ENCODE measurements around the gene TTC28. TPM values are rescaled to one million over a fixed set of nuclear protein-coding genes. Genes with fewer than 3 reads are reported as not detected.

The TTC28 gene
- total RNA-seq, 1 donor from 2014 or later: 1.3 TPM

DNA sequence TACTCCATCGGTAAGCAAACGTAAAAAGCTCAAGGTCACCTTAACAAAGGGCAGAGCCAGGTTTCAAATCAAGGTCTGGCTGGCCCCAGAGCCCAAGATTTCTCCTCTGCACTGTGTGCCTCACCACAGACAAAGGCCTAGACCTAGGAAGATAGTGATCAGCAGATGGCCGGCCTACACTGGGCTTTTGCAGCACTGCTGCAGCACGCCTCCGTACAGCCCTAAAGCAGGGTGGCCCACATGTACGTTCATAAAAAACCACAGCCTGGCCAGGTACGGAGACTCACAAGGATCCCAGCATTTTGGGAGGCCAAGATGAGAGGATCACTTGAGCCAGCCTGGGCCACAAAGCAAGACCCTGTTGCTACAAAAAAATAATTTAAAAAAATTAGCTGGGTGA lies 654.3 kb downstream of the TTC28 start:
- DNase-seq (ENCODE audit: low read depth) (no peak), FAIRE-seq (no peak)
- H3K36me3 ChIP-seq (ENCODE audit: control insufficient read depth, insufficient read depth, low read length): no peaks in the 10 kb centered on the region
- no peak overlapping the region for H3K4me3 ChIP-seq (ENCODE audit: low read depth, low read length)
- H3K27me3 ChIP-seq (ENCODE audit: control insufficient read depth, insufficient read depth, low read length): no peaks in the 10 kb centered on the region
- TF ChIP-seq, protein P1, sequence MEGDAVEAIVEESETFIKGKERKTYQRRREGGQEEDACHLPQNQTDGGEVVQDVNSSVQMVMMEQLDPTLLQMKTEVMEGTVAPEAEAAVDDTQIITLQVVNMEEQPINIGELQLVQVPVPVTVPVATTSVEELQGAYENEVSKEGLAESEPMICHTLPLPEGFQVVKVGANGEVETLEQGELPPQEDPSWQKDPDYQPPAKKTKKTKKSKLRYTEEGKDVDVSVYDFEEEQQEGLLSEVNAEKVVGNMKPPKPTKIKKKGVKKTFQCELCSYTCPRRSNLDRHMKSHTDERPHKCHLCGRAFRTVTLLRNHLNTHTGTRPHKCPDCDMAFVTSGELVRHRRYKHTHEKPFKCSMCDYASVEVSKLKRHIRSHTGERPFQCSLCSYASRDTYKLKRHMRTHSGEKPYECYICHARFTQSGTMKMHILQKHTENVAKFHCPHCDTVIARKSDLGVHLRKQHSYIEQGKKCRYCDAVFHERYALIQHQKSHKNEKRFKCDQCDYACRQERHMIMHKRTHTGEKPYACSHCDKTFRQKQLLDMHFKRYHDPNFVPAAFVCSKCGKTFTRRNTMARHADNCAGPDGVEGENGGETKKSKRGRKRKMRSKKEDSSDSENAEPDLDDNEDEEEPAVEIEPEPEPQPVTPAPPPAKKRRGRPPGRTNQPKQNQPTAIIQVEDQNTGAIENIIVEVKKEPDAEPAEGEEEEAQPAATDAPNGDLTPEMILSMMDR (IDR thresholded peaks at IDR 0.05; ENCODE audit: insufficient read depth, low read length, severe bottlenecking): no peak

DNA sequence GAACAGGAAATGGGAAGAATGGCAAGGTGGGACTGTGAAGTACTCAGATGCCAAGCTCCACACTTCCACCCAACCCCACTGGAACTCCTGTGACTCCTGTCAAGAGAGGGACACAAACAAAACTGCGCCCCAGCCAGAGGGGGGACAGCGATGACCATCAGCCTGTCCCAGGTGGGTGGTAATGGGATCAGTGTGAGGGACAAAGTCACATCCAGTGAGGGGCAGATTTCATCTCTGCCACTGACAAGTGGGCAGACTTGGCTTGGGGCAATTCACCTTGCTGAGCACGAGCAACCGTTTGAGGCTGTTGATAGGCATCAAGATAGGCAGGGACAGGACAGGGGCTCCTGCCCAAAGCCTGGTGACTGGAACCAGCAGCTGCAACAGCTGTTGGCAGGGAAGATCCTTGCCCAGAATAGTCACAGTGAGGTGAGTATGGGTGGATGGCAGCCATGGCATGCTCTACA lies 655.2 kb downstream of the TTC28 start:
- DNase-seq (ENCODE audit: low read depth): no peak
- H3K36me3 ChIP-seq (ENCODE audit: control insufficient read depth, insufficient read depth, low read length): no peaks in the 10 kb centered on the region
- peak; percentile 75 for FAIRE-seq

DNA sequence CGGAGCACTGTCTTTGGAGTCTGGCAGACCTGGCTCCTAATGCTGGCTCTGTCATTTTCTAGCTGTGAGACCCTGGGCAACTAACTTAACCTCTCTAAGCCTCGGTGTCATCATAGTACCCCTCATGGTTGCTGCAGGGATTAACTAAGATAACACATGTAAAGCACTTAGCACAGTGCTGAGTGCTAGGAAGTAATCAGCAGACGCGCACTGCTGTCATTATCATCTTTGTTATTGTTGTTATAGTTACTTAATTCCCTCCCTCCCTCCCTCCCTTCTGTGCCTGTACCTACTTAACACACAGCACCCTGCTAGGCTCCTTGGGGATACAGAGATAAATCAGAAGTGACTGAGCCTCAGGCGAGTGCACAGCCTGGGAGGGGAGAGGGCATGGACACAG lies 655.9 kb downstream of the TTC28 start:
- no peaks in the 10 kb centered on the region for H3K27me3 ChIP-seq (ENCODE audit: control insufficient read depth, insufficient read depth, low read length)
- no peak overlapping the region for H3K4me3 ChIP-seq (ENCODE audit: low read depth, low read length)
- H3K36me3 ChIP-seq (ENCODE audit: control insufficient read depth, insufficient read depth, low read length): no peaks in the 10 kb centered on the region
- DNase-seq (ENCODE audit: low read depth) (no peak), FAIRE-seq (no peak)
- TF ChIP-seq, protein P1 (IDR thresholded peaks at IDR 0.05; ENCODE audit: insufficient read depth, low read length, severe bottlenecking): no peak

More for the DNA sequence above, 655.2 kb downstream of the TTC28 start:
- TF ChIP-seq, protein P1 (IDR thresholded peaks at IDR 0.05; ENCODE audit: insufficient read depth, low read length, severe bottlenecking): no peak
- Histone ChIP-seq H3K4me3 (ENCODE audit: low read depth, low read length) (no peak overlapping the region), H3K27me3 (ENCODE audit: control insufficient read depth, insufficient read depth, low read length) (no peaks in the 10 kb centered on the region)

DNA sequence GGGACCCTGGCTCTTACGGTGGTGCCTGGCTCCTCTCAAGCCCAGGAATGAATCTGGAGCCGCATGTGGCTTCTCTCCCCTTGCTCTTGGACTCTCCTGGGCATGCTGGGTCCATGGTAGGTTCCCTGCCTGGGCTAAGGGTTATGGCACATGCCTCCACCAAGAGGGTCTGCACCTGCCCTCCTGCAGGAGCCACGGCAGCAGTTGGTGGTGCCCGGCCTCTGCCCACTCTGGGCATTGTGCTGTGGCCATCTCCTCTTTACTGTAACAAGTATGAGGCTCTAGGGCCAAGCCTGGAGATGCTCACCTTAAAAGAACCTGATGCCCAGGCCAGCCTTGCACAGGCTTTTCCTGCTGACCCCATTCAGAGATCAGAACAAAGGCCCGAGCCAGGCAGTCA lies 656.6 kb downstream of the TTC28 start:
- Histone ChIP-seq H3K27me3 (ENCODE audit: control insufficient read depth, insufficient read depth, low read length) (no peaks in the 10 kb centered on the region), H3K4me3 (ENCODE audit: low read depth, low read length) (no peak overlapping the region), H3K36me3 (ENCODE audit: control insufficient read depth, insufficient read depth, low read length) (no peaks in the 10 kb centered on the region)
- no peak for FAIRE-seq
- TF ChIP-seq, protein P1 (IDR thresholded peaks at IDR 0.05; ENCODE audit: insufficient read depth, low read length, severe bottlenecking): no peak
- no peak for DNase-seq (ENCODE audit: low read depth)

DNA sequence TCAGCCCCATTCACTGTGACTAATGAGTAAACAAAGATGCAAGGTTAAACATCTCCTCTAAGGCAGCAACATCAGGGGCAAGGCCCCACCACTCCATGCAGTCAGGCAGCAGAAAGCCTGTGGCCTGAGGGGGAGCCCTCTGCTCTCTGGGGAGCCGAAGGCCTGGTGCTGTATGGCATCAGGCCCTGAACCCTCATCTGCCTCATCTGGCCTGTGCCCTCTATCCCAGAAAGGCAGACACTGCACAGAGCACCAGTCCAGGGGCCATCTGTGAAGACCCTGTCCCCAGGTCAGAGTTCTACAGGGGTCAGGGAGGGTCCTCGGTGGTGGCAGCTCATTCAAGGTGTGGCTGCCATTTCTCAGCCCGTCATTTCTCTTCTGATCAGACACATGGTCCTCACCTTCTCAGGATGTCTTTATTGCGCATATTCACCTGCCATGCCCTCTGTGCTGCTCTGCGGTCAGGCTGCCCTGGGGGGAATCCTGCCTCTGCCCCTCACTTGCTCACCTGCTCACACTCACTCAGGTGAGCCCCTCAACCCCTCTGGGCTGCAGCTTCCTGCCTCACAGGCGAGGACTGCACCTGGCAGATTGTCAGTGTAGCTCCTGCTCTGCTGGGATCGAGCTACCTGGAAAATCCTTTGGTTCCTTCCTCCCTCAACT lies 657.5 kb downstream of the TTC28 start:
- TF ChIP-seq, protein P1 (IDR thresholded peaks at IDR 0.05; ENCODE audit: insufficient read depth, low read length, severe bottlenecking): no peak
- DNase-seq (ENCODE audit: low read depth) (no peak), FAIRE-seq (no peak)
- no peak overlapping the region for H3K4me3 ChIP-seq (ENCODE audit: low read depth, low read length)
- no peaks in the 10 kb centered on the region for H3K27me3 ChIP-seq (ENCODE audit: control insufficient read depth, insufficient read depth, low read length)
- no peaks in the 10 kb centered on the region for H3K36me3 ChIP-seq (ENCODE audit: control insufficient read depth, insufficient read depth, low read length)

Measured in bronchial epithelial cell (primary cell).